CD14-positive monocyte (primary cell): Measurements from ENCODE around the gene RAC3. TPM values are rescaled to one million over a fixed set of nuclear protein-coding genes. Genes with fewer than 3 reads are reported as not detected.

Experiments used
- DNase-seq, 3 donors: peaks; one replicate each; pipeline ENCODE4 v3.0.0-alpha.2; 2011 to 2022
- H2AFZ ChIP-seq: 2 replicates; pipeline ENCODE4 v1.6.0; 2012; ENCODE audit warnings: mild to moderate bottlenecking, low read depth, low read length, inconsistent platforms; ENCODE audit not compliant: insufficient read depth, poor library complexity, severe bottlenecking
- H3K27ac ChIP-seq, 2 donors: 1 replicate in 1 of 2; 2 replicates in 1 of 2; pipeline ENCODE4 v1.5.1; 2012 to 2013; ENCODE audit warnings: low read length in 2 of 2, control low read depth in 1 of 2, inconsistent platforms in 1 of 2, low read depth in 1 of 2, mild to moderate bottlenecking in 1 of 2
- H3K27me3 ChIP-seq, 2 donors: one replicate each; pipeline versions ENCODE4 v1.6.0 to v1.6.1; 2011 to 2013; ENCODE audit warnings: low read length in 2 of 2; ENCODE audit not compliant: control insufficient read depth in 2 of 2, insufficient read depth in 2 of 2
- H3K36me3 ChIP-seq, 2 donors: replicated peaks in 1 of 2; 1 replicate in 1 of 2; 2 replicates in 1 of 2; pipeline versions ENCODE4 v1.5.1 to v1.6.1; 2012 to 2013; ENCODE audit warnings: low read length in 2 of 2, control low read depth in 1 of 2, inconsistent platforms in 1 of 2, mild to moderate bottlenecking in 1 of 2; ENCODE audit not compliant: insufficient read depth in 2 of 2, control insufficient read depth in 1 of 2
- H3K4me1 ChIP-seq, 2 donors: 1 replicate in 1 of 2; 2 replicates in 1 of 2; pipeline versions ENCODE4 v1.5.1 to v1.6.1; 2012 to 2013; ENCODE audit warnings: low read length in 2 of 2, control low read depth in 1 of 2, inconsistent platforms in 1 of 2, mild to moderate bottlenecking in 1 of 2, moderate library complexity in 1 of 2; ENCODE audit not compliant: insufficient read depth in 2 of 2, control insufficient read depth in 1 of 2
- H3K4me2 ChIP-seq: replicated peaks from 2 replicates; pipeline ENCODE3; 2012; ENCODE audit warnings: low read length, moderate library complexity, mild to moderate bottlenecking; ENCODE audit not compliant: poor library complexity, severe bottlenecking; ENCODE audit errors: extremely low read depth
- H3K4me3 ChIP-seq, 3 experiments: fragments of 200-600 bp in 1 of 3; sonication (generic) in 1 of 3; replicated peaks in 1 of 3; 1 replicate in 2 of 3; 2 replicates in 1 of 3; pipeline ENCODE4 v1.5.1; 2011 to 2013; ENCODE audit warnings: low read length in 3 of 3, mild to moderate bottlenecking in 3 of 3, control low read depth in 2 of 3, low read depth in 2 of 3, inconsistent platforms in 1 of 3, moderate library complexity in 1 of 3
- H3K79me2 ChIP-seq: 2 replicates; pipeline ENCODE4 v1.6.0; 2012; ENCODE audit warnings: mild to moderate bottlenecking, control low read depth, inconsistent platforms, low read length, moderate library complexity; ENCODE audit not compliant: insufficient read depth
- H3K9ac ChIP-seq: 2 replicates; pipeline ENCODE4 v1.6.0; 2017; ENCODE audit warnings: low read length, mild to moderate bottlenecking; ENCODE audit not compliant: insufficient read depth, poor library complexity, severe bottlenecking
- H3K9me3 ChIP-seq, 2 donors: replicated peaks in 1 of 2; 1 replicate in 1 of 2; 2 replicates in 1 of 2; pipeline versions ENCODE4 v1.5.1 to v1.6.1; 2012 to 2013; ENCODE audit warnings: low read length in 2 of 2, control low read depth in 1 of 2; ENCODE audit not compliant: control insufficient read depth in 1 of 2, insufficient read depth in 1 of 2
- H4K20me1 ChIP-seq: 2 replicates; pipeline ENCODE4 v1.6.0; 2012; ENCODE audit warnings: mild to moderate bottlenecking, low read length, control low read depth, moderate library complexity; ENCODE audit not compliant: insufficient read depth
- H3K27ac Mint-ChIP-seq, 7 donors: one replicate each; pipeline ENCODE4 v1.8.0; 2020; ENCODE audit warnings: mild to moderate bottlenecking in 7 of 7, mixed read lengths in 7 of 7, moderate library complexity in 6 of 7, inconsistent platforms in 2 of 7
- H3K27me3 Mint-ChIP-seq, 3 donors: one replicate each; pipeline ENCODE4 v1.8.0; 2021 to 2022; ENCODE audit warnings: low read depth in 3 of 3, mild to moderate bottlenecking in 3 of 3, mixed read lengths in 3 of 3, moderate library complexity in 3 of 3, inconsistent platforms in 1 of 3
- H3K36me3 Mint-ChIP-seq, 2 donors: one replicate each; pipeline ENCODE4 v1.8.0; 2020; ENCODE audit warnings: mixed read lengths in 2 of 2, inconsistent platforms in 1 of 2, mild to moderate bottlenecking in 1 of 2
- H3K4me1 Mint-ChIP-seq: one replicate; pipeline ENCODE4 v1.8.0; 2020; ENCODE audit warnings: mild to moderate bottlenecking, mixed read lengths
- H3K4me3 Mint-ChIP-seq, 2 donors: one replicate each; pipeline ENCODE4 v1.8.0; 2020; ENCODE audit warnings: mild to moderate bottlenecking in 2 of 2, mixed read lengths in 2 of 2, moderate library complexity in 1 of 2
- H3K9me3 Mint-ChIP-seq, 7 donors: one replicate each; pipeline ENCODE4 v1.8.0; 2020 to 2022; ENCODE audit warnings: mixed read lengths in 7 of 7, mild to moderate bottlenecking in 6 of 7, moderate library complexity in 6 of 7, inconsistent platforms in 2 of 7
- CTCF ChIP-seq: fragments of 200-600 bp; IDR thresholded peaks from one replicate; pipeline ENCODE4 v1.8.0; 2022; ENCODE audit warnings: antibody characterized with exemption, mild to moderate bottlenecking
- WGBS: methylation state at CpG from one replicate; pipeline ENCODE4 v1.1.5; 2013; ENCODE audit warnings: missing lambda C conversion rate; ENCODE audit not compliant: insufficient coverage; 5-methylcytosine and 5-hydroxymethylcytosine counted together
- intact Hi-C, 2 donors: fragments of 100-400 bp; cut with micrococcal nuclease; formaldehyde crosslinking; loops; one replicate each; pipeline versions ENCODE4 v1.15.0 to v1.15.1; 2023
- polyA plus RNA-seq, 3 donors: library from polyadenylated mRNA; depleted of rRNA in 1 of 3; unstranded in 2 of 3; stranded (reverse) in 1 of 3; fragments of 300-500 nt in 2 of 3; fragments of >200 nt in 1 of 3; fragmentation: Illumina TruSeq in 2 of 3; gene quantifications; 1 replicate in 2 of 3; 2 replicates in 1 of 3; pipeline ENCODE4 v1.2.3, GENCODE V29; 2012 to 2021

The RAC3 gene
- polyA plus RNA-seq, 3 donors: 1.8 TPM; not detected in 2

DNA sequence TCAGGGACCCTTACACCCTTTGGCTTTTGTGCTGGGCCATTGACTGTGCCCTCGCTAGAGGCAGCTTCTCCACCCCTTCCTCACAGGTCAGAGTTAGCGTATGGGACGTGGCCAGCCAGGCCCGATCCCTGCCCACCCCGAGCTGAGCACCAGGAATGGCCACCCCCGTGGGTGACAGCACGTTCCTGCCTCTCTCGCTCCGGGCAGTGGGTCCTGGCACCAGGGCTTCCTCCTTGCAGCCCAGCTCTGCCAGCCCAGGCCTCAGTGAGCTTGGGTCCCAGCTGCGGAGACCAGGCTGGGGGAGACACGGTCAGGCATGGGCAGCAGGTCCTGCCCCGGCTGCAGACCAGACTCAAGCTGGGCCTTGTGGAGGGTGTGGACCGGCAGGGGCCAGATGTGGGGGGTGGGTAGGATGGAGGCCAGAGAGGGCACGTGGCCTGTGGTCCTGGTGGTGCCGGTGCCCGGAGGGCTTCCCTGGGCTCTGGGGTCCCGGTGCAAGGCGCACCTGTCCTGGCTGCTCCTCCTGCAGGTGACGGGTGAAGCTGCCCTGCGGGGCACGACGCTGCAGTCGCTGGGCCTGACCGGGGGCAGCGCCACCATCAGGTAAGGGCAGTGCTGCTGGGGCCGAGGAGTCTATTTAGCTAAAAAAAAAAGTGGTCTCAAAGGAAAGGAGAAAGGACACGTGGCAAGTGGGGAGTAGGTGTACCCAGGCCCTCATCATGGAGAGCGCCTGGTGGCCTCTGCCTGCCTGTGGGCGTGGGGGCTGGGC, 35.8 kb upstream of the RAC3 start:
- Mint-ChIP-seq H3K4me3 (no peak overlapping the region), H3K27me3 (no peaks in the 10 kb centered on the region), H3K27ac (no peak overlapping the region), H3K36me3 (peaks cover 19 to 52% of the 10 kb centered on the region in 2 donors), H3K4me1 (no peaks in the 10 kb centered on the region), H3K9me3 (peaks cover 0 to 2% (median 0%) of the 10 kb centered on the region in 7 donors)
- no peaks in the 10 kb centered on the region for H3K4me1 ChIP-seq
- H3K27ac ChIP-seq: no peak overlapping the region
- DNase-seq: no peak
- H3K27me3 ChIP-seq: no peaks in the 10 kb centered on the region
- H3K4me3 ChIP-seq: no peak overlapping the region
- no peaks in the 10 kb centered on the region for H3K79me2 ChIP-seq
- peaks cover 16 to 32% of the 10 kb centered on the region in 2 donors for H3K36me3 ChIP-seq
- peaks cover 4% of the 10 kb centered on the region for H4K20me1 ChIP-seq
- no peak overlapping the region for H3K9ac ChIP-seq
- intact Hi-C loops: no loop called here
- no peak for TF ChIP-seq CTCF
- no peaks in the 10 kb centered on the region for H3K9me3 ChIP-seq
- no peak overlapping the region for H3K4me2 ChIP-seq
- WGBS: 98% methylated on average over 28 of the region's 29 CpGs
- no peak overlapping the region for H2AFZ ChIP-seq

DNA sequence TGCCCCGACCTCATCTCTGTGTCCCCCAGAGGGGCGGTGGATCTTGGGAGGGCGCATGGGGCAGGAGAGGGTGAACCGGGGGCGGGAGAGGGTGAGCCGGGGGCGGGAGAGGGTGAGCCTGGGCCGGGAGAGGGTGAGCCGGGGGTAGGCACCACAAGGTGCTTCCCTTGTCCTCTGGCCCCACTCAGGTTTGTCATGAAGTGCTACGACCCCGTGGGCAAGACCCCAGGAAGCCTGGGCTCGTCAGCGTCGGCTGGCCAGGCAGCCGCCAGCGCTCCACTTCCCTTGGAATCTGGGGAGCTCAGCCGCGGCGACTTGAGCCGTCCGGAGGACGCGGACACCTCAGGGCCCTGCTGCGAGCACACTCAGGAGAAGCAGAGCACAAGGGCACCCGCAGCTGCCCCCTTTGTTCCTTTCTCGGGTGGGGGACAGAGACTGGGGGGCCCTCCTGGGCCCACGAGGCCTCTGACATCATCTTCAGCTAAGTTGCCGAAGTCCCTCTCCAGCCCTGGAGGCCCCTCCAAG, 35.2 kb upstream of the RAC3 start:
- Histone ChIP-seq H3K4me1 (no peaks in the 10 kb centered on the region), H3K36me3 (peaks cover 14 to 30% of the 10 kb centered on the region in 2 donors), H3K4me3 (no peak overlapping the region), H3K4me2 (no peak overlapping the region), H3K27ac (no peak overlapping the region), H3K9ac (no peak overlapping the region), H3K9me3 (no peaks in the 10 kb centered on the region), H4K20me1 (peaks cover 3% of the 10 kb centered on the region), H2AFZ (no peak overlapping the region), H3K27me3 (no peaks in the 10 kb centered on the region), H3K79me2 (no peaks in the 10 kb centered on the region)
- H3K4me1 Mint-ChIP-seq: no peaks in the 10 kb centered on the region
- intact Hi-C loops: no loop called here
- no peaks in the 10 kb centered on the region for H3K27me3 Mint-ChIP-seq
- peaks cover 0 to 2% (median 0%) of the 10 kb centered on the region in 7 donors for H3K9me3 Mint-ChIP-seq
- DNase-seq: no peak
- TF ChIP-seq CTCF: no peak
- H3K27ac Mint-ChIP-seq: no peak overlapping the region
- peaks cover 16 to 49% of the 10 kb centered on the region in 2 donors for H3K36me3 Mint-ChIP-seq
- WGBS: 94% methylated on average over 28 of the region's 28 CpGs
- H3K4me3 Mint-ChIP-seq: no peak overlapping the region
